GM11168 (cell line): Measurements from ENCODE around the gene COX8C.

Experiments used
- in situ Hi-C: fragments of 300-500 bp; cut with MboI; formaldehyde crosslinking; loops from one replicate; pipeline ENCODE4 v1.12.0; 2022; ENCODE audit warnings: low sequenced_read_pairs; ENCODE audit not compliant: unreplicated experiment

Gene COX8C, protein sequence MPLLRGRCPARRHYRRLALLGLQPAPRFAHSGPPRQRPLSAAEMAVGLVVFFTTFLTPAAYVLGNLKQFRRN

GRCh38 chr14:93346926-93347721 is at the start of gene COX8C:
Gene COX8C (plus strand): TSS chr14:93347182. CDS start chr14:93347269, 87 bp downstream.
- in situ Hi-C loops: no loop called here

GRCh38 chr14:93299416-93299815 is 47.6 kb upstream of the COX8C start:
- in situ Hi-C loops: no loop called here

GRCh38 chr14:93299866-93300265 is 47.1 kb upstream of the COX8C start:
- in situ Hi-C loops: no loop called here

DNA sequence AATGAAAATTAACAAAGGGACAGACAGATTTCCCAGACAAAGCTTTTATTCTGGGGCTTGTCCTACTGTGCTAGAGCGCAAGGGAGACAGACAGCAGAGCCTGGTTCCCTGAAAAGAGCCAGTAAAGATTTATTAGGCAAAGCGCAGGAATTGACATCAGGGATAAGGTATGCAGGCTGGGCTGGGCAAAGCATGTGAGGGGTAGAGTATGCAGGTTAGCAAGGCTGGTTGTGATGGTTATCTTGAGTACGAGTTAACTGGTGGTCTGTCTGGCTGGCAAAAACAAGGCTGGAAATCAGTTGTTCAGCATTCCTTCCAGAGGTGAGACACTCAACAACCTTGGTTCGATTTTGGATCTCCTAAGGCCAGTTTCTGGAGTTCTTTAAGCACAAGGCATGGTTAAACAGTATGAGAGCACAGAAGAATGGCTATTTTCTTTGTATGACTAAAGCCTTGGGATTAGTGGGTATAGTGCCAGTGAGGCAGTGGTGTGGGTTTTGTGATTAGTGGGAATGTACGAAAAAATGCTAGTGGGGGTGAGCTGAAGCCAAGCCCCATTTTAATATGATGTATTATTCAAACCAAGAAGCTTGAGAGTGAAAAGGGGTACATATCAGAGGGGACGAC is 45.0 kb upstream of the COX8C start:
- in situ Hi-C loops: no loop called here

DNA sequence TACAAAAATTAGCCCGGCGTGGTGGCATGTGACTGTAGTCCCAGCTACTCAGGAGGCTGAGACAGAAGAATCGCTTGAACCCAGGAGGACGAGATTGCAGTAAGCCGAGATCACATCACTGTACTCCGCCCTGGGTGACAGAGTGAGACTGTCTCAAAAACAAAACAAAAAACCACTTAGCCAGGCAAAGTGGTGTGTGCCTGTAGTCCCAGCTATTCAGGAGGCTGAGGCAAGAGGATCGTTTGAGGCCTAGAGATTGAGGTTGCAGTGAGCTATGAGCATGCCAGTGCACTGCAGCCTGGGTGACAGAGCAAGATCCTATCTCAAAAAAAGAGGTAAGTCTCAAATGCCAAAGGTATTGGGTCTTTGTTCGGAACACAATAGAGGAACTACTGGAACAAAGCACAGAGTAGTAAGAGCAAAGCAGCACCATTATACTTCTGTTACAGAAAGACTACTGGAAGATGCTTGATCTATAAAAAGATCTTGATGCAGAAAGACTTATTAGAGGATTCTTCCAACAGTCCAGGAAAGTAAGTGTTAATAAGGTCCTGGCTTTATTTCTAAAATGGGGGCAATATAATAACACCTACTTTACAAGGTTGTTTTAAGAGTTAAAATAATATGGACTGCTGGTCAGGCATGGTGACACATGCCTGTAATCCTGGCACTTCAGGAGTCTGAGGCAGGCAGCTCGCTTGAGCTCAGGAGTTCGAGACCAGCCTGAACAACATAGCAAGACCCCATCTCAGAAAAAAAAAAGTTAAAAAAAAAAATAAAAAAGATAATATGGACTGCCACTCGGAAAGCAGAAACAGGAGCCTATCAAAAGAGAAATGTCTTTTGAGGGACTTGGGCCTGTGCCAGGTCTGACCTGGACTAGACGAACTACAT is 44.0 kb upstream of the COX8C start:
- in situ Hi-C loops: no loop called here

DNA sequence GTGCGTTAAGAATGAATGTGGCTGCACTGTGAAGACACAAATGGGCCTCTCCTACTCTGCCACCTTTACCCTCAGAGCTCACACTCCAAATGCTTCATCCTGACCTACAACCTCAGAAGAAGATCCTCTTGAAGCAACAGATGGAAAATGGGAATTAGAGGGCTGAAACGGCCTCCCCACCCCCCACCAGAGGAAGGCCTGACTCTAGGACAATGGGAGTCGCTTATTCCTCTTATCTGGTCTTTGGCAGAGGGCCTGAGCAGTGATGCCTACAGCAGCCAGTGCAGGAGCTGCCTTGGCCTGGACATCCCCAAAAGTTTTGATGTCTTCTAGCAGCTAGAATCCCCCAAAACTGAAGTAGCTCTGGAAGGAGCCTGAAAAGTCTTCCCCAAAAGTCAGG is 43.3 kb upstream of the COX8C start:
- in situ Hi-C loops: no loop called here

DNA sequence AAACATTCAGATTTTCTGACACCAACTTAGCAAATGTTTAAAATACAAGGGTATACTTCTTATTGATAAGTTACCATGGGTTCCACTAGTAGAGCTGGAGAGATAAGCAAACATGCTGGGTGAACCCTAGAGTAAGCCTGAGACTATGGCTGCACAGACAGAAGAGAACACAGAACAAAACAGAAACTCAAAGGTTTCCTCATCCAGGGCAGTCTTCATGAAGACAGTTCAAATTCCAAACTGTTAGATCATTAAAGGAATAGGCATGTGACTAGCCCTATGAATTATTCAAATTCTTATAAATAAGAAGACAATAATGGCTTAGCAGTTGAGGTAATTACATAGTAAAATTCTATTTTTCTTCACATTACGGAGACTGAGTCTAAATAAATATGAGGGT is 42.2 kb upstream of the COX8C start:
- in situ Hi-C loops: no loop called here

GRCh38 chr14:93305725-93306418 is 41.1 kb upstream of the COX8C start:
- in situ Hi-C loops: no loop called here

DNA sequence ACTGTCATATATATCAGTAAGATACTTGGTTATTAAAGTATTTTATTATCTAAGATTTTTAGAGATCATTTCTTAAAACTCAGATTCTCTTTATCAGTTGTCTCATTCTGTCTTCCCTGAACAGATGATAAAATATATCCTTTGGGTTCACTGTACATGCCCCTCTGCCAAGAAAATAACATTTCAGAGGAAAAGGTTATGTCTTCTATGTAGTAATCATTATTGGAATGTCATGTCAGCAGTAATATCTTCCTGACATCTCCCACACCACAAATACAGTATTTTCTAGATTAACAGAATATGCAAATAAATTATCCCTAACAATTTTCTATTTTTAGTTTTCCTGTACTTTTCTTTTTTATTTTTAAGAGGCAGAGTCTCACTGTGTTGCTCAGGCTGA is 40.2 kb upstream of the COX8C start:
- in situ Hi-C loops: no loop called here

DNA sequence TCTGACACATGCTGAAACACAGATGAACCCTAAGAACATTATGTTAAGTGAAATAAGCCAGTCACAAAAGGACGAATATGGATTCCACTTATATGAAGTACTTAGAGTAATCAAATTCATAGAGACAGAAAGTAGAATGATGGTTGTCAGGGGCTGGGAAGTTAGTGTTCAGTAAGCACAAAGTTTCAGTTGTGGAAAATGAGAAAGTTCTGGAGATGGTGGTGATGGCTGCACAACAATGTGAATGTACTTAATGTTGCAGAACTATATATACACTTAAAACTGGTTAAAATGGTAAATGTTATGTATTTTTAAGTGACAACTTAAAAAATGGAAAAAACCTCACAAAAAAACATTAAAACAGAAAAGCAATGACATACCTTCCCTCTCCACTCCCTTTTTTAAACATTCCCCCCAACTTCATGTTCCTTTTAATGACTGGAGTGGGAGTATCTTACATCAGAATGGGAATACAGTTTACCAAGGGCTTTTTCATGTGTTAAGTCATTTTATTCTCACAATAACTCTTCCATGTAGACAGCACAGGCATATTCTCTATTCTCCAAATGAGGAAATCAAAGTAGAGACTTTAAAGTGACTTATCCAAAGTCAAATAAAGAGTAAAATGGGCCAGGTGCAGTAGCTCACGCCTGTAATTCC is 38.2 kb upstream of the COX8C start:
- in situ Hi-C loops: no loop called here

GRCh38 chr14:93309427-93309966 is 37.5 kb upstream of the COX8C start:
- in situ Hi-C loops: no loop called here

DNA sequence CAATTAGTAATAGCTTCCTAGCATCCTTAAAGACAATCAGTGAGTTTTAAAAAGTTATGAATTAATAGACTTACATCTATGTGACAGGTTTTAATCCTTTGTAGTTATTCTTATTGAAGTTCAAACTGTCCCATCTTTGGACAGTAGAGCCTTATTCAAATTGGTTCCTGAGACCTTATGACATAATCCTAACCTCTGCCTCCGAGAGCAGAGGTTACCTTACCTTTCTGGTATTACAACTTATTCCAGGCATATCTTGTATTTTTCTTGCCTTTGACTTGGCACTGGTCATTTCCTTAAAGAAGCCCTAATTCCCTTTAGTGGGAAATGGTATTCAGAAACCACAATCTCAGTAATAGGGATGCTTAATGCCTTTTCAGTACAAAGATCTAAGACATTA is 35.9 kb upstream of the COX8C start:
- in situ Hi-C loops: no loop called here

GRCh38 chr14:93315575-93315974 is 31.4 kb upstream of the COX8C start:
- in situ Hi-C loops: no loop called here

GRCh38 chr14:93316716-93317115 is 30.3 kb upstream of the COX8C start:
- in situ Hi-C loops: no loop called here

DNA sequence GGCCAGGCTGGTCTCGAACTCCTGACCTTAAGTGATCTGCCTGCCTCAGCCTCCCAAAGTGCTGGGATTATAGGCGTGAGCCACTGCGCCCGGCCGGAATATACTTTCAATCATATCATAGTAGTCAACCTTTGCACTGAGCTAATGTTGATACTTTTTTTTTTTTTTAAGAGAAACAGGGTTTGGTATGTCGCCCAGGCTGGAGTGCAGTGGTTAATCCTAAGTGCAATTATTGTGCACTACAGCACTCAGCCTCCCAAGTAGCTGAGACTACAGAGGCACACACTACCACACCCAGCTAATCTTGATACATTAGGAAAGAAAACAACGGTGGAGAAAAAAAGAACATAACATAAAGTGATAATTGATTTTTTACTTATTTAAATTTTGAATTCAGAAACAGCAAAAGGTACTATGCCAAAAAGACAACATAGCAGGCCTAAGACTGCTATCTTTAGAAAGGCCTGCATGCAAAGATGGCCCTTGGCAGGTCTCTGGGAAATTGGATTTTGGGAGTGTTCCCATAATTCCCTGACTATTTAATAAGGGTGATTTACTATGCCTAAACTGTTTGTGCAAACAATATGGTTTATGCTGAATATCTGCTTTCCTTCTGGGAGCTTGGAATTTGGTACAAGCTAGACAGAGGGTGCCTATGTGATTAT is 29.6 kb upstream of the COX8C start:
- in situ Hi-C loops: no loop called here

DNA sequence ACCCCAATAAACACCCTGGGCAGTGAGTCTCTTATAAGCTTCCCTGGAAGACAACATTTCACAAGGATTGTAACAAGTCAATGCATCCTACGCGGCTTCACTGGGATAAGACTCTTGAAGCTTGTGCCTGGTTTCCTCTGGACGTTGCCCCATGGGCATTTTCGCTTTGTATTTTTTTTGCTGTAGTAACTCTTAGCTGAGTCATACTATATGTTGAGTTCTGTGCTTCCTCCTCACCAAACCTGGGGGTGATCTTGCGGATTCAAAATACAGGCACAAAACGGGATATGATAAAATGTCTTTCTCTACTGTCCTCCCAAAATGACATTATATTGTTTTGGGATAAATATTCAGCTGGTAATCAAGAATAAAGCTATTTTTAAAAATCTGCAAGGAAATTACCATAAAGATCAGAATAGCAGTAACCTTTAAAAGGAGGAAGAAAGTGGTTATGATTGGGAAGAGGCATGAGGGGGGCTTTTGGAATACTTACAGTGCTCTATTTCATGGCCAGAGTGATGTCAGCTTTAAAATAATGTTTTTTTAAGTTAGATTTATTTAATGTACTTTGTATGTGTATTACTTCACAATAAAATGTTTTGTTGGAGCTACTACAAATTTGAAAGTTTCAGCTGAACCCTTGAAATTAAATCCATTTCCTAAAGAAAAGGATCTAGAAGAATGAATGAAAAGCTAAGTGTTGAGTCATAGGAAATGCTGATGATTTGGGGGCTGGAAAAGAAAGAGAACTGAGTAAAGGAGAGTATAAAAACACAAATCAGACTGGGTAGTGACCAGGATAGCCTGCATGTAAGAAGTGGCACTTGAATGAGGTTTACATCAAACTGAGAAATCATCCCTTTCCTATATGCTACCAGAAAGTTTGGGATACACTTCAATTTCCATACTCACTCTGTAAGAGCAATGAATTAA is 28.8 kb upstream of the COX8C start:
- in situ Hi-C loops: no loop called here

- in situ Hi-C loops: no loop called here
Measured at GRCh38 chr14:93318927-93319326, 28.1 kb upstream of the COX8C start.

DNA sequence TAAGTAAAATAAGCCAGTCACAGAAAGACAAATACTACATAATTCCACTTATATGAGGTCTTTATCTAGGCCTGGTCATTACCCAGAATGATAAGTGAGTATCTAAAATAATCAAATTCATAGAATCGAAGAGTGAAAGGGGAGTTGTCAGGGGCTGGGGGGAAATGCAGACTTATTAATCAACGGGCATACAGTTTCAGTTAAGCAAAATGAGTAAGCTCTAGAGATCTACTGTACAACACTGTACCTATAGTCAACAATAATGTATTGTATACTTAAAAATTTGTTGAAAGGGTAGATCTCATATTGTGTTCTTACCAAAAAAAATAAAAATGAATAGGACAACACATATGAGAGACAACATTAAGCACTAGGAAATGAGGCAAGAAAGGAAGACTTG is 27.5 kb upstream of the COX8C start:
- in situ Hi-C loops: no loop called here
